Midbrain (tissue), 1 donor: ENCODE measurements around the gene NFIB.

ENCODE experiments used
- DNase-seq: peaks from one replicate; lab custom pipeline; 2025; lab: John Stamatoyannopoulos, UW

NFIB gene

DNA sequence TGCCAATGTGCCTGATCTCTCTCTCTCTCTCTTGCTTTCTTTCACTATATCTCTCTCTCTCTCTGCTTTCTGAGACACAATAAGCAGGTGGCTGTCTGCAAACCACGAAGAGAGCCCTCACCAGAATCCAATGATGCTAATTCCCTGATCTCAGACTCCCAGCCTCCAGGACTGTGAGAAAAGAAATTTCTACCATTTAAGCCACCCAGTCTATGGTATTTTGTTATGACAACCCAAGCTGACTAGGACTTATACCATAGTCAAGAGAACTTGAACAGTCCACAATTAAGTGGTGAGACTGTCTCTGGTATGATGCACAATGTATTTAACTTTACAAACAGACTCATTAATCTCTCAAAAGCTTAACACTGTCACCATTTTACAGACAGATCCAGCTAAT is 67.0 kb downstream of the NFIB start:
- no peak for DNase-seq

GRCh38 chr9:14245901-14246525 is 67.9 kb downstream of the NFIB start:
- DNase-seq, result no peak

DNA sequence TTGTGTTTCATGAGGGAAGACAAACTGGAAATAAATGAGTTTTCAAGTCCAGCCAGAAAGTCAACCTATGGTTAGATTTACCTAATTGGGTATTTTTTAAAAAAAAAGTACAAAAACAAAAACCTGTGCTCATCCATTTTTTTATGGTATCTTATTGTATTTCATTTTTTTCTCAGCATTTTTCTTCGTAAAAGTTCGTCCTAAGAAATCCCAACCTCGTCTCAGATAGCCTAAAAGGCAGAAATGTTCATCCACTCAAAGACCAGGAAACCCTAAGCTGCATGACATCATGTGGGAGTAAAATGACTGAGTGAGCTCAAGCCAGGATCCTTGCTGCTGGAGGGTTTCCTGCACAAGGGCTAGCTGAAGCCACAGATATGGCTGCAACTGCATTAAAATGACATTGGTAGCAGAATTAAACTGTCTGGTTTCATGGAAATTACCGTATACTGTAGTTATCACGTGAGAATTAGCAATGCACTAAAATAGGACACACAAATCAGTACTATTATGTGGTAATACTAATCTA is 70.4 kb downstream of the NFIB start:
- DNase-seq, result no peak

- no peak for DNase-seq
Observed at GRCh38 chr9:14242150-14242805, 71.7 kb downstream of the NFIB start.

- DNase-seq, result no peak
Observed at GRCh38 chr9:14240537-14240936, 73.4 kb downstream of the NFIB start.

DNA sequence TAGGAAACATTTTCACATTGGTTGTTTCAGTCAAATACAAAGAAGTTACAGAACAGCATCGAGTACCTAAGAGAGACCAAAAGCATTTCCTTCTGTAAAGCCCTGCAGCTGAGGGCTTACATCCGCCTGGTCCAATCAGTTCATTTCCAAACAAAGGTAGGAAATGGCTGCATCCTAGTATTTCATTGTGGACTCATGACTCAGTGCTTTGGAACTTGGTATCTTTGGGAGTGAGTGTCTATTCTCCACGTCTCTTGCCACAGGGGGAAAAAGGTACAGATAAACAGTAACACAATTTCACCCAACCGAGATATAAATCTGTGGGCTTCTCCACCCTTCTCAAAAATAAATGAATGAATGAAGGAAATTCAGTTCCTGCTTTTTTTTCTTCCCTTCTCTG is 75.4 kb downstream of the NFIB start:
- DNase-seq, result no peak

- no peak for DNase-seq
Observed at GRCh38 chr9:14238079-14238478, 75.9 kb downstream of the NFIB start.

GRCh38 chr9:14236591-14236990 is 77.3 kb downstream of the NFIB start:
- DNase-seq, result peak; percentile 17

DNA sequence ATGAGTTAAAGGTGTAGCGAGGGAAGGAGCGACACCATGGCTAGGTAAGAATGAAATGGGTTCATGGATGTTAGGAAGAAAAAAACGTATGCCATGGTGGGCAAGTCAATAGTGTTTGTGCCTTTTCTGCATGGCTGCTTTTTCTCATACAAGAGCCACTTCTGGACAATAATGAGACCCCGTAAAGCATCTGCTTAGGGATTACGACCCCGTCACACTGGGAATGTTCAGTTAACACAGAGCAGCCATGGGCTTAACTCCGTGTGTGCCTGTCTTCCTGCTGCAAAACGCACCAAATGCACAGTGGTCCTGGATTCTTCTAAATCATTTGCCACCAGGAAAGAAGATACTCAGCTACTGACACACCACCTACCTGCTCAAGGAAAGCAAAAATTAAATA is 81.8 kb downstream of the NFIB start:
- DNase-seq, result no peak

DNA sequence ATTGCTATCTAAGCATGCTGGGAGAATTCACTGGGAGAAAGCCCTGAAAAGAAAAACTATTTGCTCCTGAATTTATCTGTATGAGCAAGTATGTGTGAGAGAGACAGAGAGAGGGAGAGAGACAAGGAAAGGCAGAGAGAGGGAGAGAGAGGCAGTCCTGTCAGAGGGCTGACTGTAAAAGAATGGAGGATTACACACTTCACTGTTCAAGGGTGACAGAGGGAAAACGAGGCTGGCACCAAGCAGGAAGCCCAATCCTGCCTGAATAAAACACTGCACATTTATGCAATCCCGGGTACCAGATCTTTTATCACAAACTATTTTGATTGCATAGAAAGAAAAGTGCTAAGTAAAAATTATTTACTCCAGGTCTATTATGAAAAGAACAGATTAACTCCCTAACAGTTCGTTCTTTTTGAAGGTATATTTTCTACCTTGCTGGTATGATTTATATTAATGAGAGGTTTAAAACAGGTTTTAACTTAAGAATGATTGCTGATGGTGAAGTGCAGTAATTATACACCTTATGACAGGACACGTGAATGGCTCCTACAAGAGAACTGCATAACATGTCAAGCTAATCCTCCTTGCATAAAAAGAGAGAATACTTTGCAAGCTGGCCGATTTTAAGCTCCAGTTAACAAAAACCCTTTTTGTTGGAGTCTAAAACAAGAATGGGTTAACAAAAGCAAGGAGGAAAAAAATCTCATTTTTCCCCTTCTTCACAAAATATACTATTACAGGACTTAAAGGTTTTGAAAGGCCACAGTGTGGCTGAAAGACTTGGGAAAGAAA is 82.5 kb downstream of the NFIB start:
- DNase-seq, result no peak

DNA sequence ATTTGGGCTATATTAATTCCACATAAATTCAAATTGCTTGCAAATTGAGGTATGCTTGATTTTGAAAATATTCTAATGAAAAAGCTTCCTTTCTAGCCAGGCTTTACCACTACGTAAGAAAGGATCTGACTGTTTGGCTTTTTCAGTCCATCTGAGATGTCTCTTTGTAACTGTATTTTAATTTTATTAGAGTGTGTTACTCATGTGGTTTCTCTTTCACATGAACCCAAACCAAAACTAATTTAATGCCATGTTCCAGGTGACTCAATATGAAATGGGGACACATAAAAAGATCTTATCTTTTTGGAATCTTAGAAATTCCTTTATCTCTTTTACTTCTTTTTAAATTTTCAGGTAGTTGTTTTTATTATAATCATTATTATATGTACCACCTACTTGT is 85.3 kb downstream of the NFIB start:
- DNase-seq, result no peak

DNA sequence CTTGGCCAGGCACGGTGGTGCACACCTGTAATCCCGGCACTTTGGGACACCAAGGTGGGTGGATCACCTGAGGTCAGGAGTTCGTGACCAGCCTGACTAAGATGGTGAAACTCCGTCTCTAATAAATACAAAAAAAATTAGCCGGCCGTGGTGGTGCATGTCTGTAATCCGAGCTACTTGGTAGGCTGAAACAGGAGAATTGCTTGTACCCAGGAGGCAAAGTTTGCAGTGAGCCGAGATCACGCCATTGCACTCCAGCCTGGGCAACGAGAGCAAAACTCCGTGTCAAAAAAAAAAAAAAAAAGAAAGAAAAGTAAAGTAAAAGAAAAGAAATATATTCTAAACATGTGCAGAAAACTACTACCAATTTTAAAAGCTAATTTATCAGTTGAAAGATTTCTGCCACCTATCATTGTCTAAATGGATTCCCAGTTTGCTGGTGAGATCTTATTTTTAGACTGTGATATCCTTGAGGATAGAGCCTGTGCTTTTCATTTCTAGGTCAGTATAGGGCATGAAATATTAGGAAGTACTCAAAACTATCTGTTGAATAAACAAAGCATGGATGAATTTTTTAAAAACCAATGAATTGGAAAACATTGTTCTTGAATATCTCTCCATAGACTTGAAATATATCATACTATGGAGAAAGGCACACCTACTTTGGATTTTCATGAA is 86.9 kb downstream of the NFIB start:
- no peak for DNase-seq

DNA sequence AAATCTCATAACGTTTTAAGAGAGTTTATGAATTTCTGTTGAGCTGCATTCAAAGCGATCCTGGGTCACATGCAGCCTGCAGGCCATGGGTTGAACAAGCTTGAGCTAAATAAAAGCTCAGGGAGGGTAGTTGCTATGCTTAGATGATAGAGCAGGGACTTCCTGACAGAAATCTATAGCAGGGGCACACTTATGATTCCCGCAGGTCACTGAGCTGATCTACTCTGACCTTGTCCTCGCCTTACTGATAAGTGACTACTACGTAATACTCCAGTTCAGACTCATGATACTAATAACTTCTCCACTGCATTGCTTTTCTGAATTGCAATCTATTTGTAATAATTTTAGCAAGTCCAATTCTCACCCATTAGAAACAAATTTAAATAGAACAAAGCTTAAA is 90.9 kb downstream of the NFIB start:
- no peak for DNase-seq

- DNase-seq, result no peak
Observed at GRCh38 chr9:14222149-14222835, 91.6 kb downstream of the NFIB start.

DNA sequence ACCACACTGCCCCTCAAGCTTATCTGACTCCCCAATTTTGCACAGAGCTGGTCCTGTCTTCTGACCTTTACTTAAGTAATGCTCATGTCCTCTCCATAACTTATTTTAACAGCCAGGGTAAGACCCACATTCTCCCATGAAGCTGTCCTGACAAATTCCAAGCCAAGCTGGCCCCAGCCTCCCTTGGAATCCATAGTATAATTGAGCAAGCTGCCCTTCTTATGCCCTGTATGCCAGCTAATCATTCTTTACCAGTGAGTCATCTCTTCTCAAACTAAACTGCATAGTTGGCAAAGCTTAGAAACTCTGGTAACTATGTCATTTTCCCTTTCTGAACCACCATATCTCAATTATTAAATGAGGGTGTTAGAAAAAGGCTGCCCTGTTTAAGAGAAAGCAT is 92.4 kb downstream of the NFIB start:
- DNase-seq, result no peak

- DNase-seq, result no peak
Observed at GRCh38 chr9:14221119-14221518, 92.8 kb downstream of the NFIB start.

GRCh38 chr9:14220256-14220655 is 93.7 kb downstream of the NFIB start:
- no peak for DNase-seq

DNA sequence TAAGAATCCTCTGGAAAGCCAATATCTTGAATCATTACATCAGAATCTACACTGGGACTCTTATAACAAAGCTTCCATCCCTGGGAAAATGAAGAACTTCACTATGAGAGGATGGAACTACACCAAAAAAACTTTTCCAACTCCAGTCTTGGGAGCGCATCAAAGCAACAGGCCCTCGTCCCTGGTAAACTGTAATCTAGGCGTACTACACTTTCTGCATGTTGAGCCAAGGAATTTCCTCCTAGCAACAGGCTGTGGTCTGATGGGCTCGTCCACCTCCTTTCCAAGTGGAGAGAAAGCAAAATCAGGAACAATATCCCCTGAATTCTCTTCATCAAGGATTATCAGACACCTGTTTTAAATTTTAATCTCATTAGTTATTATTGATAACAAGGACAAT is 94.1 kb downstream of the NFIB start:
- no peak for DNase-seq

- DNase-seq, result no peak
Observed at GRCh38 chr9:14218253-14218652, 95.7 kb downstream of the NFIB start.

DNA sequence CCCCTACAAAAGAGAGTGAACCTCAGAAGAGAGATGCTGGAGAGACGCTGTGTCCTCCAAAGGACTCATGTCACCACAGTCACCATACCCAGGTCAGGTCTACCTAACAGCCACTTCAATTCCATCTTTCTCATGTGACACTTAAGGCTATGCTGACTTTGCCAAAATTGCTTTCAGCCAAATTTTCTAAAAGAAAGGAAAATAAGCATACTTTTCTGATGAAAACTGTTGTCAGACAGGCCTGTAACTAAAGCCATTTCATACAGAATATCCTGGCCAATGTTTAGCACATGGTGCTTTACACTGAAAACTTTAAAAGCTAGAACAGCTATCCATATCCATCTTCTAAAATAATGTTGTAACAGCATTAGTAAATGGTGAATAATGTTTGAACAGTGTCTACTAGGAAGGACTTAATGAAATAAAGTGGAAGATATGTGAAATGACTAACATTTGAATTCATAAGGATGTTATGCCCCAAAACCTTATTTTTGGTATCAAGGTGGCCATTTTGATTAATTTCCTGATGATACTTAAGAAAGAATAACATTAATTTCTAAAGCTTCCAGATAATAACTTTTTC is 97.2 kb downstream of the NFIB start:
- no peak for DNase-seq

DNA sequence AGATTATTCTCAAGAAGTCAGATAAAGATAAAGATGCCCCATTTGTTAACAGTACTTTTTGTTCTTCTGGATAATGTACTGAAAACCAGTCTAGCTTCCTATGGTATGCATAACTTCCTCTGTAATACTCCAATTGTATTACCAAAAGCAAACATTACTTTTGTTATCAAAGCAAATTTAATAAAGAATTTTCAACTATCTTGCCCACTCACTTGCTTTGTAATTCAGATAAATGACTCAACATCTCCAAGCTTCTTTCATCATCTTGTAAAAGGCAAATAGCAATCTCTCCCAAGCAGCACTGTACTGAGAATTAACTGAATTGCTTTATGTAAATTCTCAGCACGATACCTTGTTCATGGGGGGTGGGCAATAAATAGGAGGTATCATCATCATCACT is 98.3 kb downstream of the NFIB start:
- DNase-seq, result no peak

GRCh38 chr9:14214693-14215092 is 99.2 kb downstream of the NFIB start:
- no peak for DNase-seq
